ENCODE results near the gene ANKRD12.
"Not testable (repeated sequence)": the region's sequence is repeated elsewhere in the genome, so short reads cannot be mapped to it uniquely, and the experiment has no call there.

DNA sequence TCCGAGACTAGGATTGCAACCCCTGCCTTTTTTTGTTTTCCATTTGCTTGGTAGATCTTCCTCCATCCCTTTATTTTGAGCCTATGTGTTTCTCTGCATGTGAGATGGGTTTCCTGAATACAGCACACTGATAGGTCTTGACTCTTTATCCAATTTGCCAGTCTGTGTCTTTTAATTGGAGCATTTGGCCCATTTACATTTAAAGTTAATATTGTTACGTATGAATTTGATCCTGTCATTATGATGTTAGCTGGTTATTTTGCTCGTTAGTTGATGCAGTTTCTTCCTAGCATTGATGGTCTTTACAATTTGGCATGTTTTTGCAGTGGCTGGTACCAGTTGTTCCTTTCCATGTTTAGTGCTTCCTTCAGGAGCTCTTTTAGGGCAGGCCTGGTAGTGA, 32.9 kb downstream of the ANKRD12 start:
- TF ChIP-seq, protein P1, sequence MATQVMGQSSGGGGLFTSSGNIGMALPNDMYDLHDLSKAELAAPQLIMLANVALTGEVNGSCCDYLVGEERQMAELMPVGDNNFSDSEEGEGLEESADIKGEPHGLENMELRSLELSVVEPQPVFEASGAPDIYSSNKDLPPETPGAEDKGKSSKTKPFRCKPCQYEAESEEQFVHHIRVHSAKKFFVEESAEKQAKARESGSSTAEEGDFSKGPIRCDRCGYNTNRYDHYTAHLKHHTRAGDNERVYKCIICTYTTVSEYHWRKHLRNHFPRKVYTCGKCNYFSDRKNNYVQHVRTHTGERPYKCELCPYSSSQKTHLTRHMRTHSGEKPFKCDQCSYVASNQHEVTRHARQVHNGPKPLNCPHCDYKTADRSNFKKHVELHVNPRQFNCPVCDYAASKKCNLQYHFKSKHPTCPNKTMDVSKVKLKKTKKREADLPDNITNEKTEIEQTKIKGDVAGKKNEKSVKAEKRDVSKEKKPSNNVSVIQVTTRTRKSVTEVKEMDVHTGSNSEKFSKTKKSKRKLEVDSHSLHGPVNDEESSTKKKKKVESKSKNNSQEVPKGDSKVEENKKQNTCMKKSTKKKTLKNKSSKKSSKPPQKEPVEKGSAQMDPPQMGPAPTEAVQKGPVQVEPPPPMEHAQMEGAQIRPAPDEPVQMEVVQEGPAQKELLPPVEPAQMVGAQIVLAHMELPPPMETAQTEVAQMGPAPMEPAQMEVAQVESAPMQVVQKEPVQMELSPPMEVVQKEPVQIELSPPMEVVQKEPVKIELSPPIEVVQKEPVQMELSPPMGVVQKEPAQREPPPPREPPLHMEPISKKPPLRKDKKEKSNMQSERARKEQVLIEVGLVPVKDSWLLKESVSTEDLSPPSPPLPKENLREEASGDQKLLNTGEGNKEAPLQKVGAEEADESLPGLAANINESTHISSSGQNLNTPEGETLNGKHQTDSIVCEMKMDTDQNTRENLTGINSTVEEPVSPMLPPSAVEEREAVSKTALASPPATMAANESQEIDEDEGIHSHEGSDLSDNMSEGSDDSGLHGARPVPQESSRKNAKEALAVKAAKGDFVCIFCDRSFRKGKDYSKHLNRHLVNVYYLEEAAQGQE (IDR thresholded peaks at IDR 0.05), result not testable (repeated sequence)
- not testable (repeated sequence) for TF ChIP-seq JUND (IDR thresholded peaks at IDR 0.05); TAF1 (conservative IDR thresholded peaks at IDR 0.05); EGR1 (IDR thresholded peaks at IDR 0.05; ENCODE audit: low read depth in 2 of 2); RAD21 (IDR thresholded peaks at IDR 0.05); GABPA (IDR thresholded peaks at IDR 0.05 in 1 of 2, conservative IDR thresholded peaks at IDR 0.05 in 1 of 2); FOXA1 (IDR thresholded peaks at IDR 0.05); RXRA (IDR thresholded peaks at IDR 0.05); SP1 (IDR thresholded peaks at IDR 0.05); YY1 (IDR thresholded peaks at IDR 0.05)
- TF ChIP-seq, protein P2, sequence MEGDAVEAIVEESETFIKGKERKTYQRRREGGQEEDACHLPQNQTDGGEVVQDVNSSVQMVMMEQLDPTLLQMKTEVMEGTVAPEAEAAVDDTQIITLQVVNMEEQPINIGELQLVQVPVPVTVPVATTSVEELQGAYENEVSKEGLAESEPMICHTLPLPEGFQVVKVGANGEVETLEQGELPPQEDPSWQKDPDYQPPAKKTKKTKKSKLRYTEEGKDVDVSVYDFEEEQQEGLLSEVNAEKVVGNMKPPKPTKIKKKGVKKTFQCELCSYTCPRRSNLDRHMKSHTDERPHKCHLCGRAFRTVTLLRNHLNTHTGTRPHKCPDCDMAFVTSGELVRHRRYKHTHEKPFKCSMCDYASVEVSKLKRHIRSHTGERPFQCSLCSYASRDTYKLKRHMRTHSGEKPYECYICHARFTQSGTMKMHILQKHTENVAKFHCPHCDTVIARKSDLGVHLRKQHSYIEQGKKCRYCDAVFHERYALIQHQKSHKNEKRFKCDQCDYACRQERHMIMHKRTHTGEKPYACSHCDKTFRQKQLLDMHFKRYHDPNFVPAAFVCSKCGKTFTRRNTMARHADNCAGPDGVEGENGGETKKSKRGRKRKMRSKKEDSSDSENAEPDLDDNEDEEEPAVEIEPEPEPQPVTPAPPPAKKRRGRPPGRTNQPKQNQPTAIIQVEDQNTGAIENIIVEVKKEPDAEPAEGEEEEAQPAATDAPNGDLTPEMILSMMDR (IDR thresholded peaks at IDR 0.05; ENCODE audit: low read depth, low read length, missing input control), result not testable (repeated sequence)
- TF ChIP-seq, protein P3, sequence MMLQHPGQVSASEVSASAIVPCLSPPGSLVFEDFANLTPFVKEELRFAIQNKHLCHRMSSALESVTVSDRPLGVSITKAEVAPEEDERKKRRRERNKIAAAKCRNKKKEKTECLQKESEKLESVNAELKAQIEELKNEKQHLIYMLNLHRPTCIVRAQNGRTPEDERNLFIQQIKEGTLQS (IDR thresholded peaks at IDR 0.05), result not testable (repeated sequence)
- TF ChIP-seq, protein P4, sequence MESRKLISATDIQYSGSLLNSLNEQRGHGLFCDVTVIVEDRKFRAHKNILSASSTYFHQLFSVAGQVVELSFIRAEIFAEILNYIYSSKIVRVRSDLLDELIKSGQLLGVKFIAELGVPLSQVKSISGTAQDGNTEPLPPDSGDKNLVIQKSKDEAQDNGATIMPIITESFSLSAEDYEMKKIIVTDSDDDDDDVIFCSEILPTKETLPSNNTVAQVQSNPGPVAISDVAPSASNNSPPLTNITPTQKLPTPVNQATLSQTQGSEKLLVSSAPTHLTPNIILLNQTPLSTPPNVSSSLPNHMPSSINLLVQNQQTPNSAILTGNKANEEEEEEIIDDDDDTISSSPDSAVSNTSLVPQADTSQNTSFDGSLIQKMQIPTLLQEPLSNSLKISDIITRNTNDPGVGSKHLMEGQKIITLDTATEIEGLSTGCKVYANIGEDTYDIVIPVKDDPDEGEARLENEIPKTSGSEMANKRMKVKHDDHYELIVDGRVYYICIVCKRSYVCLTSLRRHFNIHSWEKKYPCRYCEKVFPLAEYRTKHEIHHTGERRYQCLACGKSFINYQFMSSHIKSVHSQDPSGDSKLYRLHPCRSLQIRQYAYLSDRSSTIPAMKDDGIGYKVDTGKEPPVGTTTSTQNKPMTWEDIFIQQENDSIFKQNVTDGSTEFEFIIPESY (IDR thresholded peaks at IDR 0.05), result not testable (repeated sequence)

All from liver (tissue), 3 donors.